Esophagus (tissue), 2 donors: ENCODE data around the gene RASSF5. TPM values are rescaled to one million over a fixed set of nuclear protein-coding genes. Genes with fewer than 3 reads are reported as not detected.

ENCODE experiments used
- H3K27ac ChIP-seq, 2 donors: one replicate each; pipeline ENCODE4 v1.5.1; 2013; ENCODE audit warnings: low read depth in 2 of 2, mild to moderate bottlenecking in 2 of 2, inconsistent platforms in 1 of 2, low read length in 1 of 2, moderate library complexity in 1 of 2
- H3K27me3 ChIP-seq, 2 donors: one replicate each; pipeline ENCODE4 v1.6.1; 2013; ENCODE audit warnings: low read length in 2 of 2, control low read depth in 1 of 2, mild to moderate bottlenecking in 1 of 2; ENCODE audit not compliant: insufficient read depth in 2 of 2, control insufficient read depth in 1 of 2
- H3K36me3 ChIP-seq, 2 donors: one replicate each; pipeline ENCODE4 v1.6.1; 2013; ENCODE audit warnings: low read length in 1 of 2; ENCODE audit not compliant: control insufficient read depth in 2 of 2, insufficient read depth in 2 of 2
- H3K4me1 ChIP-seq, 2 donors: one replicate each; pipeline ENCODE4 v1.6.1; 2013; ENCODE audit warnings: low read length in 1 of 2; ENCODE audit not compliant: control insufficient read depth in 2 of 2, insufficient read depth in 2 of 2
- H3K4me3 ChIP-seq, 2 donors: one replicate each; pipeline ENCODE4 v1.5.1; 2013; ENCODE audit warnings: low read length in 2 of 2, mild to moderate bottlenecking in 2 of 2, low read depth in 1 of 2, moderate library complexity in 1 of 2
- H3K9me3 ChIP-seq, 2 donors: one replicate each; pipeline ENCODE4 v1.6.1; 2013; ENCODE audit warnings: mild to moderate bottlenecking in 2 of 2, low read depth in 1 of 2, low read length in 1 of 2, moderate library complexity in 1 of 2; ENCODE audit not compliant: control insufficient read depth in 2 of 2, insufficient read depth in 1 of 2
- WGBS, 2 donors: extraction: QIAGEN DNeasy Blood & Tissue Kit; methylation state at CpG; one replicate each; pipeline ENCODE4 v1.1.7; 2013; 5-methylcytosine and 5-hydroxymethylcytosine counted together
- polyA plus RNA-seq, 2 donors: library from polyadenylated mRNA; stranded (reverse); fragments of 200-250 nt; gene quantifications; one replicate each; pipeline ENCODE4 v1.2.3, GENCODE V29; 2013
- donor health status: healthy with polysubstance abuse.
- donor health status: Bipolar disorder and iron deficiency.

Gene RASSF5
- polyA plus RNA-seq, 2 donors = 22.2 to 27.3 TPM

DNA sequence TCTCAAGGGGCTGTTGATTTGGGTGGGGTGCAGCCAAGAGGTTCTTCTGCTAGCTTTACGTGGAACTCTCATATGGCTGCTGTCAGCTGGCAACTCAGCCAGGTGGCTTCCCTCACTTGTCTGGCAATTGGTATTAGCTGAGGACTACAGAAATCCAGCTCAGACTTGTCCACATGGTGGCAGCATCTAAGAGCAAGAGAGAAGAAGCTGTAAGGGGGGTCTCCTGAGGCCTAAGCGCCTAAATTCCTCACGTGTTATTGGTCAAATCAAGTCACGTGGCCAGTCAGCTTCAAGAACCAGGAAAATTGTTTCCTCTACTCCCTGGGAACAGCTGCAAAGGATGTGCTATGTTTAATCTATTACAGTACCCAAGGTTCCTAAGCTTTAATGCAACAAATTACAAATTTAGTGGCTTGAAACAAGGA, 123.8 kb downstream of the RASSF5 start:
- H3K9me3 ChIP-seq = no peaks in the 10 kb centered on the region
- WGBS, 2 donors = 36 to 39% methylated on average over 4 of the region's 4 CpGs
- H3K27ac ChIP-seq = no peak overlapping the region
- H3K4me3 ChIP-seq = no peak overlapping the region
- H3K4me1 ChIP-seq = peaks cover 2 to 3% of the 10 kb centered on the region in 2 donors
- no peaks in the 10 kb centered on the region for H3K36me3 ChIP-seq
- H3K27me3 ChIP-seq = no peaks in the 10 kb centered on the region

DNA sequence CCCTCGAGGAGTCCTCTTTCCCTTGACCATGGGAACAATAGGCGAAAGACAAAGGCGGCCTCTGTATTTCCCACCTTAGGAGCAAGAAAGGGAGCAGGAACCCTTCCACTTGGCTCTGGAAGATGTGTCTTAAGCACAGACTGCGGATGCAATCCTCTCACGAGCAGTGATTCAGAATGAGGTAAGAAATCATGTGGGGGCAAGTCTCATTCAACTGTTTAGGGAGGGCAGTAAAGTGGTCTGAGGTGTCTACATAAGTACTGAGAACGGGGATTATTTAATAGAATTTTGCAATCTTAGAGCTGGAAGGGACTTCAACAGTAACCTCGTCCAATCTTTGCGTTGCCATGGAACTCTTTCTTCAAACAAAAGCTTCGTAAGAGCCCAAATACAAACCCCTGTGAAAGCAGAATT, 126.4 kb downstream of the RASSF5 start:
- WGBS, 2 donors = 33 to 47% methylated on average over 9 of the region's 9 CpGs
- no peak overlapping the region for H3K4me3 ChIP-seq
- H3K4me1 ChIP-seq = peaks cover 2 to 3% of the 10 kb centered on the region in 2 donors
- H3K27me3 ChIP-seq = no peaks in the 10 kb centered on the region
- H3K9me3 ChIP-seq = no peaks in the 10 kb centered on the region
- no peaks in the 10 kb centered on the region for H3K36me3 ChIP-seq
- peak overlapping the region in 1 of 2 donors; percentile 35 for H3K27ac ChIP-seq

DNA sequence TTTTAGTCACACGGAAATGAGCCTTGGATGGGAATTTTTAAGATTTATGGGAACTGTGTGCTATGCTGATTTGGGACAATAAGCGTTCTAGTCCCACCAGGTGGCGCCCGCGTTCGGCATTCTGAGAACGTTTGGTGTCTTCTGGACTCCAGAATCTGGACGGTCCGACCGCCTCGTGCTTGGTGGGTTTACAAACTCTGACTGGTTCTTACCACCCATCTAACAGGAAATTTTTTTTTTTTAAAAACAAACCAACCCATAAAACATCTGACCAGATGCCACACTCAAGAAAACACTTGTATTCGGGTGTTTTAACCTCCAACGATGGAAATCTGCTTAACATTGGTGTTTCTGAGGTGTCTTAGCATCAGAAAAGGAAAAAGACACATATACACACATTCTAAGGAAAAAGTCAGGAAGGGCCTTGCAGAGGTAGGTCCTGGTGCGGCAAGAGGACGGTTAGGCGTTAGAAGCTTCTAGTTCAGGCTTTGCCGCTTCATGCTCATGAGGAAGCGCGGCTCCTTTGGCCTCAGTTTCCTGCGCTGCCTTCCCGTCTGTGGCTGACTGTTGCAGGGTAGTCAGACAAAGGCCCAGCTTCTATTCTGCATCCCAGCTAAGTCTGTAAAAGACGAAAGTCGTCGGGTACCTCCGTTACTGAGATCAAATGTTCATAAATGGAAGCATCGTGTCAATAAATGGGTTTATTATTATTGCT, 127.2 kb downstream of the RASSF5 start:
- Histone ChIP-seq H3K27ac (peak overlapping the region; percentile 53 to 75), H3K4me1 (peaks cover 2 to 3% of the 10 kb centered on the region in 2 donors), H3K27me3 (no peaks in the 10 kb centered on the region), H3K4me3 (peak overlapping the region in 1 of 2 donors; percentile 69), H3K9me3 (no peaks in the 10 kb centered on the region), H3K36me3 (no peaks in the 10 kb centered on the region)
- WGBS, 2 donors = 11 to 14% methylated on average over 26 of the region's 26 CpGs

DNA sequence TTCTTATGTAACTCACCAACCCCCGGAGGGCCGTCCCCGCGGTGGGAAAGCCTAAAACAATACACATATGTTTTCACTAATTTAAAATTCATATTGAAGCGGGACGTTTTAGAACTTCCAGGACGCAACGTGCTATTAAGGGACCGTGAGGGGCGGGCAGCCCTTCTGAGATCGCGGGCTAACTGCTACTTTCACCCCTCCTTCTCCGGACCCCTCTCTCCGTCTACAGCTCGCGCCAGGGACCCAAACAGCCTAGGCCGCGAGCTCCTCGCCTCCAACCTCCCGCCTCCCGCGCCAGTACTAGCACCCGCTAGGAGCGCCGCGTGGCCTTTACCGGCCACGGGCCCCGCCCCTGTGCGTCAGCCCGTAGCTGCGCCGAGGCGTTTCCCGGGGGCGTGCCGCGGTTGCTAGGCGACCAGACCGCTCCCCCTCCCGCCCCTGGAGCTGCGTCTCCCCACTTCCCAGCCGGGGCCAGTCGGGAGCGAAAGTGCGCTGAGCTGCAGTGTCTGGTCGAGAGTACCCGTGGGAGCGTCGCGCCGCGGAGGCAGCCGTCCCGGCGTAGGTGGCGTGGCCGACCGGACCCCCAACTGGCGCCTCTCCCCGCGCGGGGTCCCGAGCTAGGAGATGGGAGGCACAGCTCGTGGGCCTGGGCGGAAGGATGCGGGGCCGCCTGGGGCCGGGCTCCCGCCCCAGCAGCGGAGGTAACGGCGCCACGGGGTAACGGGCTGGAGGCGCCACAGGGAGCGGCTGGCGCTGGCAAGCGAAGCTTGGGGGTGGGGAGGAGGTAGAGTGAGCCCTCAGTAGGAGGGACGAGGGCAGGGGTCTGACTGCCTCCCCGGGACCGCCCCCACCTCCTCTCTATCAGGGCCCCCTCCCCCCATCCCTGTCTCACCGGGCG, 128.0 kb downstream of the RASSF5 start, which contains the start of gene DYRK3:
Gene DYRK3, plus strand, starts transcription at position 457 of the 898 bp plus-strand sequence. Its CDS starts 168 bp downstream, at position 625.
- Histone ChIP-seq H3K4me3 (peak within 1 kb of the TSS; percentile 69 to 81), H3K36me3 (no peaks in the 10 kb centered on the region), H3K4me1 (peaks cover 2 to 3% of the 10 kb centered on the region in 2 donors), H3K27ac (peak within 1 kb of the TSS; percentile 67 to 75), H3K9me3 (no peaks in the 10 kb centered on the region), H3K27me3 (no peaks in the 10 kb centered on the region)
- WGBS, 2 donors = 1% methylated on average over 81 to 84 of the region's 84 CpGs

DNA sequence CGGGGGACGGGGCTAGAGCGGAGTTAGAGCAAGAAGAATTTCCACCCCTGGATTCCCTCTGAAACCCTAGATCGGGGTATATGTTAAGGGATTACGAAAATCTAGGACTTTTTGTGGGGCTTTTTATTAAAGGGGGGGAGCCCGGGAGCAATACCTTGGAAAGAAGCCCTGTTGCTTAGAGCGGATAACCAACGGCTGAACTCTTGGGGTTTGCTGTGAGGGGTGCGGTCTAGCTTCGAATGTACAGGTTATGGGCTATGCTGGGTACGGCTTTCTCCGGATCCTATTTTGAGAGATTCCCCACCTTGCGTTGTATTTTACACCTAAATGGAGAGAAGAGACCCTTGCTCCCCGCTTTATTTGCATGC, 128.6 kb downstream of the RASSF5 start:
- no peaks in the 10 kb centered on the region for H3K27me3 ChIP-seq
- 3% methylated on average over 14 of the region's 14 CpGs for WGBS, 2 donors
- H3K4me3 ChIP-seq = peak overlapping the region; percentile 69 to 81
- H3K9me3 ChIP-seq = no peaks in the 10 kb centered on the region
- peak overlapping the region in 1 of 2 donors; percentile 75 for H3K27ac ChIP-seq
- peaks cover 2 to 3% of the 10 kb centered on the region in 2 donors for H3K4me1 ChIP-seq
- no peaks in the 10 kb centered on the region for H3K36me3 ChIP-seq

DNA sequence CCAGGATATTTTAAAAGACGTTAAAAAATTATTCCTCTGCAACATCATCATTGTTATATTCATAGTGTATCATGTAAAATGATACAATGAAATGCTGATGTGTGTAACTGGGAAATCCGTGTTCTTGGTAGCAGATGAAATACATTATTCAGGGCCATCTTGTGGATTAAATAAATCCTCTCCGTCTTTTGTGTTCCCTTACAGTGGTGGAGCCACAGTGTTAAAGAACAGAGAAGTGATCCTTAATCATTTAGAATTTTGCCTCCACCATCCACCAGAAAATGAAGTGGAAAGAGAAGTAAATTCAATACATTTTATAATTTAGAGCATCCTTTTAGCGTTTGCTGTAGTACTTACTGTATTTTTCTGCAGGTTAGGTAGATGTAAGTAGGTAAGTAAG, 129.3 kb downstream of the RASSF5 start:
- Histone ChIP-seq H3K36me3 (no peaks in the 10 kb centered on the region), H3K9me3 (no peaks in the 10 kb centered on the region), H3K4me1 (peaks cover 2 to 3% of the 10 kb centered on the region in 2 donors), H3K27me3 (no peaks in the 10 kb centered on the region), H3K4me3 (no peak overlapping the region), H3K27ac (no peak overlapping the region)
- 49 to 52% methylated on average over 4 of the region's 4 CpGs for WGBS, 2 donors

DNA sequence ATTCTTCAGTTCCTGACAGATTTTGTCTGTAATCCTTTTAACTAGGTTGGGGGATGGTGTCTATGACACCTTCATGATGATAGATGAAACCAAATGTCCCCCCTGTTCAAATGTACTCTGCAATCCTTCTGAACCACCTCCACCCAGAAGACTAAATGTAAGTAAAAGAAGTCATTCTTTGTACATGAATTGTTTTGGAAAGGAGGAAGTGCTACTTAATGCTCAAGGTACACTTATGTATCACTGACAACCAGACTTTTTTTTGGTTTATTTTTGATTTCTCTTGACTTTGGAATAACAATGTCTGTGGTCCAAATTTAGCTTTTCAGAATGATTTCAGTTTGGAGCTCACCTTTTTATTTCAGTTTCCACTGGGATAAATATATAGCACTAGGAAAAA, 130.3 kb downstream of the RASSF5 start:
- Histone ChIP-seq H3K4me3 (no peak overlapping the region), H3K36me3 (no peaks in the 10 kb centered on the region), H3K4me1 (peaks cover 2 to 3% of the 10 kb centered on the region in 2 donors), H3K9me3 (no peaks in the 10 kb centered on the region), H3K27ac (no peak overlapping the region), H3K27me3 (no peaks in the 10 kb centered on the region)

Other genes starting within 250 kb of the RASSF5 start
- 1 to 10 TPM; 9.5 to 9.9 TPM for gene IKBKE, start 37.1 kb upstream of the RASSF5 start, polyA plus RNA-seq
- 10 to 100 TPM; 34.1 to 34.3 TPM for gene EIF2D, start 104.9 kb downstream of the RASSF5 start, polyA plus RNA-seq
- gene DYRK3, start 128.0 kb downstream of the RASSF5 start, polyA plus RNA-seq = 1 to 10 TPM in 1 of 2 donors, under 1 TPM in 1; 0.77 to 1.3 TPM
- gene MAPKAPK2, start 177.4 kb downstream of the RASSF5 start, polyA plus RNA-seq = 10 to 100 TPM; 28.0 to 35.1 TPM